UCSD-AML1 (cell line): ENCODE measurements around the gene PRAMEF9.
"Not testable (repeated sequence)": the region's sequence is repeated elsewhere in the genome, so short reads cannot be mapped to it uniquely, and the experiment has no call there.

Experiments
- DNase-seq: peaks from one replicate; lab custom pipeline; 2025; ENCODE audit not compliant: unreplicated experiment; lab: John Stamatoyannopoulos, UW

PRAMEF9 gene

DNA sequence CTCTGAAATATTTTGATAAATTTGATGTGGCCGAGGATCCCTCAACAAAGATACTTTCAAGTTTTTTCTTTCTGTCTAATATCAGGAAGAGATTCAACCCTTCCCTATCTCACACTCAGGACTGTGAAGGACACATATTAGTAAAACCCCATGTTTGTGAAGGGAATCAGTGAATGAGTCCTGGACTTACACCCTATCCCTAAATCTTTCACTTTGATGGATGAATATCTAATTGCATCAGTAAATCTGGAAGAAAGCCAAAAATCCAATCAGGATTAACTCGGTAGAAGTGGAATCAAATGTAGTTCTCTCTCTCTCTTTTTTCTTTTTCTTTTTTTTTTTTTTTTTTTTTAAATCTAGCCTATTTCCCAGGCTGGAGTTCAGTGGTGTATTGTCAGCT lies at the start of gene PRAMEF9:
Gene PRAMEF9, plus strand, starts transcription at position 301 of the 400 bp plus-strand sequence. CDS start 3,433 bp downstream, outside the sequence.
- DNase-seq, result not testable (repeated sequence)

DNA sequence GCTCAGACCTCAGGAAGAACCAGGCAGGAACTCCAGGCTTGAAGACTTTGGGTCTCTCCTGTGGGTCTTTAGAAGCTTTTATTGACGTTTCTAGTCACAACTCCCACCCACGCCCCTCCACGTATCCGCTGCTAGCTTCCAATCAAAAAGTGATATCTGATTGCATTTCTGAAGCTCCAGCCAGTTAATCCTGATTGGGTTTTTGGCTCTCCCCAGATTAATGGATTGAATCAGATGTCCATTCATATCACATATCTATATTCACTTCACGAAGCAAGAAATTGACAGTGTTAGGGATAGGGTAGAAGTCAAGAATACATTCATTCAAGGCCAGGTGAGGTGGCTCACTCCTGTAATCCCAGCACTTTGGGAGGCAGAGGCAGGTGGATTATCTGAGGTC lies 15.7 kb upstream of the PRAMEF9 start, which contains the start of gene PRAMEF26:
Gene PRAMEF26, minus strand, starts transcription at position 101 of the 400 bp plus-strand sequence. CDS start 2,914 bp downstream, outside the sequence.
- DNase-seq, result not testable (repeated sequence)

DNA sequence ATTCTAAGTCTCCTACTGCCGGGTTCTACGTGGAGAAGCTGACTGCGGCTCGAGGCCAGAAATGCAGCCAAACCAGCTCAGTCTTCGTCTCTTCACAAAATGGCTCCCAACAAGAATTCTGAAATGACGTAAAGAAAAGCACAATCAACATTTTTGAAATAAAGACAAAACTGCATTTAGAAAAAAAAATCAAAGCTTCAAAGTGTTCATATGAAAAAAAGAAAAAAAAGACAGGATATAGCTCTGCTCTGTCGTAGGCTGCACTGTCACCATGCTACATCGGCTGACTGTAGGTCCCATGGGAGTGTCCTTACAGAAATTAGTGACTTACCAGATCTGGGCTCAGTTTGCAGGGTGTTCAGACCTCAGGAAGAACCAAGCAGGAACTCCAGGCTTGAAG lies 6.1 kb upstream of the PRAMEF9 start, which contains the start of gene HNRNPCL4:
Gene HNRNPCL4, minus strand, starts transcription at position 101 of the 400 bp plus-strand sequence. CDS start 164 bp downstream, outside the sequence.
- not testable (repeated sequence) for DNase-seq

DNA sequence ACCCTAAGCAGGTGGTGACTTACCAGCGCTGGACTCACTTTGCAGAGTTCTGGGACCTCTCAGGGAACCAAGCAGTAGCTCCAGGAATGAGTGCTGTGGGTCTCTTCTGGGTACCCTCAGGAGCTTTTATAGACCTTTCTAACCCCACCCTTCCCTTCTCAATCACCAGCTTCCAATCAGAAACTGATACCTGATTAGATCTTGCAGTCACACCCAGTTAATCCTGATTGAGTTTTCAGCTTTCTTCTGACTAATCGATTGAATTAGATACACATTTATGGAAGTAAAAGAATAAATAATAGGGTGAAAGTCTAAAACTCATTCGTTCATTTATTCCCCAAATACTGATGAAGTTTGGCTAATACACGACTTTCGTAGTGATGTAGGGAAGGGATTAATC lies 29.7 kb downstream of the PRAMEF9 start, which contains the start of gene PRAMEF13:
Gene PRAMEF13, minus strand, starts transcription at position 101 of the 400 bp plus-strand sequence. CDS start 1,820 bp downstream, outside the sequence.
- DNase-seq, result not testable (repeated sequence)

DNA sequence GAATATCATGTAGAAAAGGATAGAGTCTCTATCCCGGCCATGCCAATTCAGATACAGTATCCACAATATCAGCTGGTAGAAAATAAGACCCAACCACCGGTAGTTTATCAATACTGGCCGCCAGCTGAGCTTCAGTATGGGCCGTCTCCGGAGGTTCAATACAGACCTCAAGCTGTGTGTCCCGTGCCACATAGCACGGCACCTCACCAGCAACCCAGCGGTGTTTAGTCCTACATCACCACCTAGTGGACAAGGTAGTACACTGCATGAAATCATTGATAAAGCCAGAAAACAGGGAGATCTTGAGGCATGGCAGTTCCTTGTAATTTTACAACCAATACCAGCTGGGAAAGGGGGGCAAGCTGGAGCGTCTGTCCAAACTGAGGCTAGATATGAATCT lies 37.1 kb downstream of the PRAMEF9 start:
- not testable (repeated sequence) for DNase-seq

DNA sequence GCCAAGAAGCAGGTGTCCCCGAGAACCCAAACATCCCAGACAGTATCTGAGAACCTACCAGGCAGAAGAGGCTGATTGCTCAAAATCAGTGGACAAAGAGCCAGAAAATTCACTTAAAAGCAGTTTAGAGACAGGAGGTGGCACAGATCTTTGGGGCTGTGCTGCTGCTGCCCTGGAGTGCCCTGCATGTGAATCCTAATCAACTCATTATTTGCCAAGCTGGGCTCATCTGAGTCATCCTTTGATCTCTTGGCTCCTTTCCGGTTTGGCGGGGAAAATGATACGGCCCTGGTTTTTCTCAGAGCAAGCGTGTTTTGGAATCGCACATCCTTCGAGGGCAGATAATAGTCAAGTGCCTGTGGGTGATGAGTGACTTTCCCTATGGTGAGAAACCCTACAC lies 45.0 kb downstream of the PRAMEF9 start:
- DNase-seq, result not testable (repeated sequence)

DNA sequence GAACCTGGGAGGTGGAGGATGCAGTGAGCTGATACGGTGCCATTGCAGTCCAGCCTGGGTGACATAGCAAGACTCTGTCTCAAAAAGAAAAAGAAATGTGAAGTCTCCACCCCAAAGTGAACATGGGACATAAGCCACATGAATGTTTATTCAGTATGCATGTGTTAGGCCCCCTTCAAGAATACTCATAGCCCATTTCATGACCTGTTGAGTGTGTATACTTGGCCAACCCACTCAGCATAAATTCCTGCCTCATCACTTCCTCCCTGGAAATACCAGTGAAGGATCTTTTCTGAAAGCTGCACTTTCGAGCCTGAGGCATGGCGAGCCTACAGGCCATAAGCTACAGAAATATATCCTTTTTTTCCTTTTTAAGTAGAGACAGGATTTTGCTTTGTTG lies 47.6 kb downstream of the PRAMEF9 start:
- DNase-seq, result not testable (repeated sequence)

DNA sequence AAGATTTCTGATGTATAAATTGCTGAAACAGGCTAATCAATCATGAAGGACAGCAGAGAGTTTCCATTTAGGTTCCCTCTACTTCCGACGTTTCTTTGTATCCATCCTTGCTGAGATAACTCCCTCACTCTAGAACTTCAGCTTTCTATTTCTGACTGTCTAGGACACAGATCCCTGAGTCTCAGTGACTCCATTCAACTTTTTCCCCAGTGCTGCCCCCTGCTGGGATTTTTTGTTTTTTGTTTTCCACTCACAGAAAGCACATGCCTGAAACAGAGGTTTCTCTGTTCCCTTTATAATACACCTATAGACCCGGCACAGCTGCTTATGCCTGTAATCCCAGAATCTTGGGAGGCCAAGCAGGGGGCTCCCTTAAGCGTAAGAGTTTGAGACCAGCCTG lies 51.1 kb downstream of the PRAMEF9 start:
- not testable (repeated sequence) for DNase-seq

DNA sequence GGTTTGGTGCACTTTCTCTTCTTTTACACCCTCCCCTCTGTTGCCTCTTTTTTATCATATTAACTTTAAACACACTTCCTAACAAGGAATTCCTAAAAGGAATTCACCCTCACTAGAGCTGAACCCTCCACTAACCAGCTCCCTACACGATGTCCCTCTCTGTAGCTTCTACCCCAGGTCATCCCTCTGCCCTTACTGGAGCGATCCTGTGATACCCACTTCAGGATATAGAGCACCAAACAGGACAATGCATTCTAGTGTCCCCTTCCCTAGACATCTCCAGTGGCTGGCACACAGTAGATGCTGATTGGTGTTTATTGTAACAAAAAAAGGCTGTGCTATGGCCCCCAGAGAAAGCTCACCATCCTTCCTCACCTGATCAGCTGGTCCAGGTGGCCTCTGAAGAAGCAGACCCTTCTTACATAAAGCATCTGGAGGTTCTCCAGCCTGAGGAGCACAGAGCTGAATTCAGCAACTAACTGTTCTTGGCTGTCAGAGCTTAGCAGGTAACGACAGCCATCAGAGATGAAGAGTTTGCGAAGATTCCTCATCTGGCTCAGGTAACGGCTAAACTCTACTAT lies 52.9 kb downstream of the PRAMEF9 start:
- DNase-seq, result no peak

DNA sequence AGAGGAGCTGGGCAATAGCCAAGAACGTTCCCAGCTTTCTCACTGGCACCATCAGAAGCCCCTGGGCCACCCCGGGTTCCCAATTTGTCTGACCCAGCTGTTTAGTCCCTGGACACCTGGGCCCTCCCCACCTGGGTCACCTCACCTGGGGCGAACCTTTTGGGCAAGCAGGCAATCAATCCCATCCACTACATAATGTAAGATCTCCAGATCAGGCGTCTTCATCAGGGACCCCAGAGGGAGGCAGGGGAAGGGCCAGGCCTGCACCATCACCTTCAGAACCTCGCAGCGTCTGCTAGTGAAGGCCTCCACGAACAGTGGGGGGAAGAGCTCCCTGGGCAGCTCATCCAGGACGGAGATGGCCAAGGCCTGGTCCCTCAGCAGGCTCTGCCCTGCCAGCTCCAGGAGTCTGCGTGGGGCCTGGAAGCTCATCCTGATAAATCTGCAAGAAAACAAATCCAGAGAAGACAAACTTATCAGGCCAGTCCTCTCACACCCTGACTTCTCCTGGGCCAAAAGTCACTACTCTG lies 54.1 kb downstream of the PRAMEF9 start, which contains the start of gene PRAMEF18:
Gene PRAMEF18, minus strand, starts transcription at position 480 of the 530 bp plus-strand sequence. Its CDS starts 48 bp downstream, at position 432.
- DNase-seq, result not testable (repeated sequence)

DNA sequence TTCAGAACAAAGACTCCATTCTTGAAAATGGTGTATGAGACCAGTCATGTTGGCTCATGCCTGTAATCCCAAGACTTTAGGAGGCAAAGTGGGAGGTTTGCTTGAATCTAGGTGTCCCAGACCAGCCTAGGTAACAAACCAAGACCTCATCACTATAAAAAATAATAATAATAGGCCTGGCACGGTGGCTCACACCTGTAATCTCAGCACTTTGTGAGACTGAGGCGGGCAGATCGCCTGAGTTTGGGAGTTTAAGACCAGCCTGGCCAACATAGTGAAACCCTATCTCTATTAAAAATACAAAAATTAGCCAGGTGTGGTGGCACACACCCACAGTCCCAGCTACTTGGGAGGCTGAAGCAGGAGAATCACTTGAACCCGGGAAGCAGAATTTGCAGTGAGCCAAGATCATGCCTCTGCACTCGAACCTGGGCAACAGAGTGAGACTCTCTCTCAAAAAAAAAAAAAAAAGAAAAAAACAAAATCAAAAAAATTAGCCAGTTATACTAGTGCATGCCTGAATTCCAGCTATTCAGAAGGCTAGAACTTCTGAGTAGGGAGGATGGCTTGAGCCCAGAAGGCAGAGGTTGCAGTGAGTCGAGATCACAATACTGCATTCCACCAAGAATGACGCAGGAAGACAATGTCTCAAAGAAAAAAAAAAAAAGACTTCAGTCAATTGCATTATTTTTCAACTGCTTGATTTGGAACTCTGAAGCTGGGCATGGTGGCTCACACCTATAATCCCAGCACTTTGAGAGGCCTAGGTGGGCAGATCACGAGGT lies 55.8 kb downstream of the PRAMEF9 start:
- DNase-seq, result not testable (repeated sequence)

DNA sequence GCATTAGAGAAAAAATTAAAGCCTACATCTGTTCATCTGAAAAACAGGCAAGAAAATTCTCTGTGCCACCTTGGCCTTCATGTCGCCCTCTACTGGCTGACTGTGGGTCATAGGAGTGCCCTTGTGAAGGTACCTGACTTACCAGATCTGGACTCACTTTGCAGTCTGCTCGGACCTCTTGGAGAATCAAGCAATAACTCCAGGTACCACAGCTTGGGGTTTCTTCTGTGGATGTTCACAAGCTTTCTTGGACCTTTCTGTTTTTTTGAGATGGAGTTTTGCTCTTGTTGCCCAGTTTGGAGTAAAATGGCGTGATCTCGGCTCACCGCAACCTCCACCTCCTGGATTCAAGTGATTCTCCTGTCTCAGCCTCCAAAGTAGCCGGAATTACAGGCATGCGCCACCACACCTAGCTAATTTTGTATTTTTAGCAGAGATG lies 56.7 kb downstream of the PRAMEF9 start:
- DNase-seq, result peak; percentile 39
